Subcutaneous adipose tissue (tissue), 4 donors: ENCODE measurements around the gene AGGF1. TPM values are rescaled to one million over a fixed set of nuclear protein-coding genes. Genes with fewer than 3 reads are reported as not detected.
A peak's percentile ranks its signal among the peaks of the same experiment; 100 is the strongest.

Experiments
- small RNA-seq: library from RNA; depleted of rRNA; stranded (forward); fragments of <200 nt; gene quantifications from one replicate; pipeline ENCODE3, GENCODE V24; 2016
- total RNA-seq, 4 donors: library from RNA; depleted of rRNA; stranded (reverse); fragments of >200 nt; gene quantifications; one replicate each; pipeline ENCODE4 v1.1.0, GENCODE V29; 2016
- TF ChIP-seq, protein P1 (sequence below): fragments of 450-650 bp; IDR thresholded peaks from one replicate; pipeline ENCODE4 v1.5.1; 2016; ENCODE audit warnings: low read depth, mild to moderate bottlenecking, control low read depth, antibody characterized with exemption, moderate library complexity

AGGF1 gene
- total RNA-seq, 4 donors from 2014 or later, result 20.9 to 24.1 (median 23.3) TPM

DNA sequence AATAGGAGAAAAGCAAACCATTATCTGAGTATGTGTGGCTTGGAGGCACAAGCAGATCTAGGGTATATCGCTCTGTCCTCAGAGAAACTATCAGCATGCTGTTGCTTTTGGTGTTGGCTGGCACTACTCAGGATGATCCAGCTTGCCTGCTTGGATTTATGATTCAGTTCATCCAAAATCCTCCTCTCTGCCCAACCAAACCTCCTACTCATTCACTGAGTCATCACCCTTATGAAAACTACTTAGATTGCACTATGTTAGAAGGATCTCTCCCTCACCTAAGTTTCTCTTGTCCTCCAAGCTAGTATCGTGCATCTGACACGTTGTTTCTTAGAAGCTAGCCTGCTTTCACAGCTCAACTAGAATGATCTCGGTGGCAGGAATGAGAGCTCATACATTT, 71.1 kb downstream of the AGGF1 start:
- TF ChIP-seq, protein P1, sequence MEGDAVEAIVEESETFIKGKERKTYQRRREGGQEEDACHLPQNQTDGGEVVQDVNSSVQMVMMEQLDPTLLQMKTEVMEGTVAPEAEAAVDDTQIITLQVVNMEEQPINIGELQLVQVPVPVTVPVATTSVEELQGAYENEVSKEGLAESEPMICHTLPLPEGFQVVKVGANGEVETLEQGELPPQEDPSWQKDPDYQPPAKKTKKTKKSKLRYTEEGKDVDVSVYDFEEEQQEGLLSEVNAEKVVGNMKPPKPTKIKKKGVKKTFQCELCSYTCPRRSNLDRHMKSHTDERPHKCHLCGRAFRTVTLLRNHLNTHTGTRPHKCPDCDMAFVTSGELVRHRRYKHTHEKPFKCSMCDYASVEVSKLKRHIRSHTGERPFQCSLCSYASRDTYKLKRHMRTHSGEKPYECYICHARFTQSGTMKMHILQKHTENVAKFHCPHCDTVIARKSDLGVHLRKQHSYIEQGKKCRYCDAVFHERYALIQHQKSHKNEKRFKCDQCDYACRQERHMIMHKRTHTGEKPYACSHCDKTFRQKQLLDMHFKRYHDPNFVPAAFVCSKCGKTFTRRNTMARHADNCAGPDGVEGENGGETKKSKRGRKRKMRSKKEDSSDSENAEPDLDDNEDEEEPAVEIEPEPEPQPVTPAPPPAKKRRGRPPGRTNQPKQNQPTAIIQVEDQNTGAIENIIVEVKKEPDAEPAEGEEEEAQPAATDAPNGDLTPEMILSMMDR, result no peak

DNA sequence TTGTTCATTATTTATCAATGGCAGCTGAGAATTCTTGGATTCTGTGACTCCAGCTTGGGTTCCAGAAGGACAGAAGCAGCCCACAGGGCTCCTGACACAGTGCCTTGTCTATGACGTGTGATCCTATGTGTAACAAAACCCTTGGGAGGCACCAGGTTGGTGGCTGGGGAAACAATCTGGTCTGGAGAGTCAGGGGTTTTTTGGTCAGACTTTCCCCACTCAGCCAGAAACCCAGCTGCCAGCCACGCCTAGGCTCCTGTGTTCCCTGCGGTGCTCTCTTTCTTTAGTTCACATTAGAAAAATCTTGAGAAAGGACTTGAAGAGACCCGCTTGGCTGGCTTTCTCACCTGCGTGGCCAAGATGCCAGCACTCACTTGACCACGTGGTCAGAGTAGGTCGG, 72.3 kb downstream of the AGGF1 start:
- TF ChIP-seq, protein P1, result no peak

DNA sequence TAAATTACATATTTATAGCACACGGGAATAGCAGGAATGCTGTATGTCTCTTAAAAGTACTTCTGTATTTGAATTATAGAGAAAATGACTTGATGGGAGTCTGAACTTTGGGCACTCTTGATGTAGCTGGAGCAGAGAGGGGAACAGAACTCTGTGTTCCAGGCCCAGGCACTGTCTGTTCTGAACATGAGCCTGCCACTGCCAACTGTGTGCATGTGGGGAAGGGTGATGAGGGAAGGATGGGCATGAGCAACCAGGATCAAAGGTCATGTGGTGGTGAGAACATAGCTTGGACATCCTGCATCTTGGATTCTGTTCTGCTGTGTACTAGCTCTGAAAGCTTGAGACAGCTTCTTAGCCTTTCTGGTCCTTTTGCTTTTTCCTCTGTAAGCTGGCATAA, 73.3 kb downstream of the AGGF1 start:
- TF ChIP-seq, protein P1, result no peak

DNA sequence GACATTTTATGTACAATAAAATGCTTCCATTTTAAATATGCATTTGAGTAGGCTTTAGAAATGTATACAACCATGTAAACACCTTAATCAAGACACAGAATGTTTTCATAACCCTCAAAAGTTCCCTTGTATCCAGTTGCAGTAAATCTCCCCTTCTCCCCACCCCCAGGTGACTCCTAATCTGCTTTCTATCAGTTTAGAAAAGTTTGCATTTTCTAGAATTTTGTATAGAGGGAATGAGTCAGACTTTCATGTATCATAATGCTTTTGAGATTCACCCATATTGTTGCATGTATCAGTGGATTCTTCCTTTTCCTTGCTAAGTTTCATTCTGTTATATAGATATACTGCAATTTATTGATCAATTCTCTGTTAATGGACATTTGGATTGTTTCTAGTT, 74.6 kb downstream of the AGGF1 start:
- TF ChIP-seq, protein P1, result no peak

Small RNAs within 50 kb of the gene (small RNA-seq; reads per million reads assigned to genes)
- 206 reads per million, percentile 98 among the genes with 10 or more reads in this experiment for gene SNORA47

Other genes starting within 250 kb of the AGGF1 start
- gene F2RL1, start 211.4 kb upstream of the AGGF1 start, total RNA-seq, result 1 to 10 TPM in 1 of 4 donors, under 1 TPM in 3; 0.19 to 3.6 (median 0.35) TPM
- 1 to 10 TPM in 1 of 4 donors, not detected in 3; 2.5 TPM for gene S100Z, start 180.4 kb upstream of the AGGF1 start, total RNA-seq
- 10 to 100 TPM in 1 of 4 donors, 1 to 10 TPM in 3; 2.0 to 16.4 (median 3.9) TPM for gene CRHBP, start 77.4 kb upstream of the AGGF1 start, total RNA-seq
- gene ZBED3, start 56.9 kb downstream of the AGGF1 start, total RNA-seq, result 100 to 1,000 TPM in 1 of 4 donors, 10 to 100 TPM in 3; 17.1 to 117 (median 28.3) TPM
- 100 to 1,000 TPM in 1 of 4 donors, 10 to 100 TPM in 3; 17.2 to 106 (median 61.0) TPM for gene PDE8B, start 180.3 kb downstream of the AGGF1 start, total RNA-seq